ENCODE results near the gene MED13L.

DNA sequence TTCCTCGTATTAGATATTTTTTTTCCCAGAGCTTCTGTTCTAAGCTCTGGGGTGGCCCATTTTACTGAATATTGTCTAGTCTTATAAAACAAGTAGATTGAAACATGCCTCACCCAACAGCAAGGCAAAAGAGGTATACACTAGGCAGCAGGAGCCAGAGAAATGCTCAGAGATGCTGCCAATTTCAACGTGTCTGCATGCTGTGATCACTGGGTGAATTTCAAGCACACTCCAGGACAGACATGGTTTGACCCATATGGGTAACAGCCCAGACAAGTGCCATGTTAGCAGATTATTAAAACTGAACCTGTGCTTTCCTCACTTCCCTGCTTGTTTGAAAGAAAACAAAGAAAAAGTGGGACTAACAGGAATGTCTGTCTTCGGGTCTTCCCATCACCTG, 321.3 kb downstream of the MED13L start:
- TF ChIP-seq RFX5 (IDR thresholded peaks at IDR 0.05; ENCODE audit: low read length) (no peak), JUND (IDR thresholded peaks at IDR 0.05) (no peak), MEF2A (IDR thresholded peaks at IDR 0.05; ENCODE audit: borderline replicate concordance, low read depth) (no peak), RAD21 (IDR thresholded peaks at IDR 0.05; ENCODE audit: low read length) (no peak), POLR2AphosphoS5 (IDR thresholded peaks at IDR 0.05; ENCODE audit: low read depth, low read length) (no peak), SMC3 (IDR thresholded peaks at IDR 0.05; ENCODE audit: low read depth, low read length) (no peak), TCF12 (IDR thresholded peaks at IDR 0.05) (no peak)
- TF ChIP-seq, protein P1, sequence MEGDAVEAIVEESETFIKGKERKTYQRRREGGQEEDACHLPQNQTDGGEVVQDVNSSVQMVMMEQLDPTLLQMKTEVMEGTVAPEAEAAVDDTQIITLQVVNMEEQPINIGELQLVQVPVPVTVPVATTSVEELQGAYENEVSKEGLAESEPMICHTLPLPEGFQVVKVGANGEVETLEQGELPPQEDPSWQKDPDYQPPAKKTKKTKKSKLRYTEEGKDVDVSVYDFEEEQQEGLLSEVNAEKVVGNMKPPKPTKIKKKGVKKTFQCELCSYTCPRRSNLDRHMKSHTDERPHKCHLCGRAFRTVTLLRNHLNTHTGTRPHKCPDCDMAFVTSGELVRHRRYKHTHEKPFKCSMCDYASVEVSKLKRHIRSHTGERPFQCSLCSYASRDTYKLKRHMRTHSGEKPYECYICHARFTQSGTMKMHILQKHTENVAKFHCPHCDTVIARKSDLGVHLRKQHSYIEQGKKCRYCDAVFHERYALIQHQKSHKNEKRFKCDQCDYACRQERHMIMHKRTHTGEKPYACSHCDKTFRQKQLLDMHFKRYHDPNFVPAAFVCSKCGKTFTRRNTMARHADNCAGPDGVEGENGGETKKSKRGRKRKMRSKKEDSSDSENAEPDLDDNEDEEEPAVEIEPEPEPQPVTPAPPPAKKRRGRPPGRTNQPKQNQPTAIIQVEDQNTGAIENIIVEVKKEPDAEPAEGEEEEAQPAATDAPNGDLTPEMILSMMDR (IDR thresholded peaks at IDR 0.05), result no peak
- TF ChIP-seq, protein P2, sequence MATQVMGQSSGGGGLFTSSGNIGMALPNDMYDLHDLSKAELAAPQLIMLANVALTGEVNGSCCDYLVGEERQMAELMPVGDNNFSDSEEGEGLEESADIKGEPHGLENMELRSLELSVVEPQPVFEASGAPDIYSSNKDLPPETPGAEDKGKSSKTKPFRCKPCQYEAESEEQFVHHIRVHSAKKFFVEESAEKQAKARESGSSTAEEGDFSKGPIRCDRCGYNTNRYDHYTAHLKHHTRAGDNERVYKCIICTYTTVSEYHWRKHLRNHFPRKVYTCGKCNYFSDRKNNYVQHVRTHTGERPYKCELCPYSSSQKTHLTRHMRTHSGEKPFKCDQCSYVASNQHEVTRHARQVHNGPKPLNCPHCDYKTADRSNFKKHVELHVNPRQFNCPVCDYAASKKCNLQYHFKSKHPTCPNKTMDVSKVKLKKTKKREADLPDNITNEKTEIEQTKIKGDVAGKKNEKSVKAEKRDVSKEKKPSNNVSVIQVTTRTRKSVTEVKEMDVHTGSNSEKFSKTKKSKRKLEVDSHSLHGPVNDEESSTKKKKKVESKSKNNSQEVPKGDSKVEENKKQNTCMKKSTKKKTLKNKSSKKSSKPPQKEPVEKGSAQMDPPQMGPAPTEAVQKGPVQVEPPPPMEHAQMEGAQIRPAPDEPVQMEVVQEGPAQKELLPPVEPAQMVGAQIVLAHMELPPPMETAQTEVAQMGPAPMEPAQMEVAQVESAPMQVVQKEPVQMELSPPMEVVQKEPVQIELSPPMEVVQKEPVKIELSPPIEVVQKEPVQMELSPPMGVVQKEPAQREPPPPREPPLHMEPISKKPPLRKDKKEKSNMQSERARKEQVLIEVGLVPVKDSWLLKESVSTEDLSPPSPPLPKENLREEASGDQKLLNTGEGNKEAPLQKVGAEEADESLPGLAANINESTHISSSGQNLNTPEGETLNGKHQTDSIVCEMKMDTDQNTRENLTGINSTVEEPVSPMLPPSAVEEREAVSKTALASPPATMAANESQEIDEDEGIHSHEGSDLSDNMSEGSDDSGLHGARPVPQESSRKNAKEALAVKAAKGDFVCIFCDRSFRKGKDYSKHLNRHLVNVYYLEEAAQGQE (IDR thresholded peaks at IDR 0.05; ENCODE audit: low read depth, low read length), result no peak

Measured in SK-N-SH (cell line).